Breast epithelium (tissue), 3 donors: ENCODE data around the gene PLXNB2.

Experiments used
- CTCF ChIP-seq, 3 donors: fragments of 450-650 bp; IDR thresholded peaks; one replicate each; pipeline ENCODE4 v1.5.1; 2016 to 2017; ENCODE audit warnings: antibody characterized with exemption in 3 of 3, mild to moderate bottlenecking in 3 of 3, moderate library complexity in 3 of 3
- POLR2A ChIP-seq: fragments of 450-650 bp; IDR thresholded peaks from one replicate; pipeline ENCODE4 v1.6.1; 2016; ENCODE audit warnings: antibody characterized with exemption, mild to moderate bottlenecking, moderate library complexity

GRCh38 chr22:50258361-50259292, 48.8 kb downstream of the PLXNB2 start:
- TF ChIP-seq CTCF (IDR thresholded peaks at IDR 0.05) (no peak), POLR2A (no peak)
